ENCODE measurements around the gene GALNT2.

The GALNT2 gene

GRCh38 chr1:230171356-230172015 is 104.4 kb downstream of the GALNT2 start:
- DNase-seq: peak; percentile 20

GRCh38 chr1:230172016-230172537 is 105.0 kb downstream of the GALNT2 start:
- no peak for DNase-seq

- no peak for DNase-seq
These were observed 106.3 kb downstream of the GALNT2 start for GRCh38 chr1:230173187-230173975.

- no peak for DNase-seq
These were observed 107.0 kb downstream of the GALNT2 start for GRCh38 chr1:230174041-230174440.

- DNase-seq: no peak
These were observed 107.6 kb downstream of the GALNT2 start for GRCh38 chr1:230174471-230175162.

GRCh38 chr1:230175163-230175747 is 108.2 kb downstream of the GALNT2 start:
- DNase-seq: no peak

- no peak for DNase-seq
These were observed 108.8 kb downstream of the GALNT2 start for GRCh38 chr1:230175839-230176238.

GRCh38 chr1:230176326-230176725 is 109.3 kb downstream of the GALNT2 start:
- DNase-seq: no peak

- DNase-seq: peak; percentile 58
These were observed 109.9 kb downstream of the GALNT2 start for GRCh38 chr1:230176871-230177411.

- DNase-seq: no peak
These were observed 112.2 kb downstream of the GALNT2 start for GRCh38 chr1:230179249-230179648.

- no peak for DNase-seq
These were observed 118.3 kb downstream of the GALNT2 start for GRCh38 chr1:230185076-230186001.

- no peak for DNase-seq
These were observed 119.2 kb downstream of the GALNT2 start for GRCh38 chr1:230186003-230186863.

- DNase-seq: no peak
These were observed 119.8 kb downstream of the GALNT2 start for GRCh38 chr1:230186874-230187273.

- DNase-seq: no peak
These were observed 120.3 kb downstream of the GALNT2 start for GRCh38 chr1:230187290-230187689.

GRCh38 chr1:230188826-230189225 is 121.8 kb downstream of the GALNT2 start:
- DNase-seq: no peak

GRCh38 chr1:230189341-230189740 is 122.3 kb downstream of the GALNT2 start:
- DNase-seq: no peak

GRCh38 chr1:230189824-230190223 is 122.8 kb downstream of the GALNT2 start:
- DNase-seq: no peak

- no peak for DNase-seq
These were observed 124.2 kb downstream of the GALNT2 start for GRCh38 chr1:230191079-230191804.

GRCh38 chr1:230191855-230192254 is 124.8 kb downstream of the GALNT2 start:
- DNase-seq: no peak

GRCh38 chr1:230194525-230194924 is 127.5 kb downstream of the GALNT2 start:
- DNase-seq: no peak
